Esophagus muscularis mucosa (tissue), 4 donors: ENCODE data around the gene TNC.

Experiments used
- EP300 ChIP-seq: sonication (generic); formaldehyde crosslinking; IDR thresholded peaks from one replicate; pipeline ENCODE4 v1.6.1; 2017; ENCODE audit warnings: antibody characterized with exemption
- POLR2A ChIP-seq: fragments of 450-650 bp; IDR thresholded peaks from one replicate; pipeline ENCODE4 v1.6.1; 2017; ENCODE audit warnings: antibody characterized with exemption, moderate library complexity, mild to moderate bottlenecking, low read depth
- POLR2AphosphoS5 ChIP-seq, 2 donors: sonication (generic); formaldehyde crosslinking; IDR thresholded peaks; one replicate each; pipeline ENCODE4 v1.6.1; 2017; ENCODE audit warnings: antibody characterized with exemption in 2 of 2
- TF ChIP-seq, protein P1 (sequence below), 3 experiments: fragments of 200-600 bp in 2 of 3; fragments of 450-650 bp in 1 of 3; sonication (generic) in 2 of 3; IDR thresholded peaks; one replicate each; pipeline ENCODE4 v1.5.1; 2017 to 2019; ENCODE audit warnings: antibody characterized with exemption in 3 of 3, mild to moderate bottlenecking in 2 of 3, moderate library complexity in 1 of 3

DNA sequence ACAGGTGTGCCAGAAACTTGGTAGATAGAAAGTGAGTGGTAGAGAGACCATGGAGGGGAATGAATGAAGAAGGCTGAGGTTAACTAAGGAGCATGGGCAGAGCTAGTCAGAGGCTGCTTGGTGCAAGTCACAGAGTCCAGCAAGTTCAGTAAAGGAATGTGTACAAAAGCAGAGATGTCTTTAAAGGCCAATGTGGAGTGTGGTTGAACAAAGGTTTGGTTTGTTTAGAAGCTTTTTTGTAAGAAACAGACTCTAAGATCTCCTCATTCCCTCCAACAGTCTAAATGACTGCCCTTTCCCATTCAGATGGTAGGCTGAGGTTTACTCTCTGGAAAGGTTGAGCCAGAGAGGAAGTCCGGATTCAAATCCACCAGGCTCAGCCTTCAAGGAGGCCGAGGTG is 84.2 kb downstream of the TNC start:
- TF ChIP-seq POLR2A, result no peak
- no peak for TF ChIP-seq EP300
- TF ChIP-seq, protein P1, sequence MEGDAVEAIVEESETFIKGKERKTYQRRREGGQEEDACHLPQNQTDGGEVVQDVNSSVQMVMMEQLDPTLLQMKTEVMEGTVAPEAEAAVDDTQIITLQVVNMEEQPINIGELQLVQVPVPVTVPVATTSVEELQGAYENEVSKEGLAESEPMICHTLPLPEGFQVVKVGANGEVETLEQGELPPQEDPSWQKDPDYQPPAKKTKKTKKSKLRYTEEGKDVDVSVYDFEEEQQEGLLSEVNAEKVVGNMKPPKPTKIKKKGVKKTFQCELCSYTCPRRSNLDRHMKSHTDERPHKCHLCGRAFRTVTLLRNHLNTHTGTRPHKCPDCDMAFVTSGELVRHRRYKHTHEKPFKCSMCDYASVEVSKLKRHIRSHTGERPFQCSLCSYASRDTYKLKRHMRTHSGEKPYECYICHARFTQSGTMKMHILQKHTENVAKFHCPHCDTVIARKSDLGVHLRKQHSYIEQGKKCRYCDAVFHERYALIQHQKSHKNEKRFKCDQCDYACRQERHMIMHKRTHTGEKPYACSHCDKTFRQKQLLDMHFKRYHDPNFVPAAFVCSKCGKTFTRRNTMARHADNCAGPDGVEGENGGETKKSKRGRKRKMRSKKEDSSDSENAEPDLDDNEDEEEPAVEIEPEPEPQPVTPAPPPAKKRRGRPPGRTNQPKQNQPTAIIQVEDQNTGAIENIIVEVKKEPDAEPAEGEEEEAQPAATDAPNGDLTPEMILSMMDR (IDR thresholded peaks at IDR 0.05), result no peak
- no peak for TF ChIP-seq POLR2AphosphoS5 (IDR thresholded peaks at IDR 0.05)
